ENCODE measurements around the gene FKBP1A.

Gene FKBP1A

GRCh38 chr20:1393507-1393882, 641 bp upstream of the FKBP1A start:
- Histone ChIP-seq H3K27ac (ENCODE audit: extremely low read depth, low read depth, low read length) (peak overlapping the region; percentile 11; the same call in 1 of the 2 replicates), H3K9me3 (ENCODE audit: control insufficient read depth, insufficient read depth, low read depth, low read length) (no peaks in the 10 kb centered on the region), H3K36me3 (ENCODE audit: control insufficient read depth in 2 of 2, insufficient read depth in 1 of 2, low read length in 2 of 2) (peaks cover 4 to 16% of the 10 kb centered on the region in 2 experiments; a peak in 1 of 3 replicates), H3K4me1 (ENCODE audit: control insufficient read depth, insufficient read depth, low read length) (peaks cover 28% of the 10 kb centered on the region), H3K4me3 (ENCODE audit: low read depth, low read length) (peak overlapping the region; percentile 55)
- TF ChIP-seq ZSCAN30 (tag by site-specific recombination; IDR thresholded peaks at IDR 0.05) (no peak), SCRT2 (tag by site-specific recombination; IDR thresholded peaks at IDR 0.05) (0 out of 2 replicates have a peak, but pooled peaks have one; percentile 0), ZNF76 (tag by site-specific recombination; IDR thresholded peaks at IDR 0.05; ENCODE audit: borderline replicate concordance, low read depth) (no peak), ZNF830 (tag by site-specific recombination; IDR thresholded peaks at IDR 0.05; ENCODE audit: low read depth) (no peak)
- ChIA-PET POLR2A (interaction anchor here (1.0 kb wide), 4 partner anchors 10 to 383 kb away, joined by 3 to 5 read pairs (median 4); no protein-coding TSS in a partner anchor), CTCF (interaction anchor here (0.8 kb wide), 2 partner anchors 52 to 110 kb away, joined by 3 read pairs; no protein-coding TSS in a partner anchor)

GRCh38 chr20:1392443-1392692, 486 bp downstream of the FKBP1A start:
- CTCF ChIA-PET: interaction anchor here (1.1 to 2.1 kb wide), 3 partner anchors 10 to 79 kb away, joined by 3 to 17 read pairs (median 4); no protein-coding TSS in a partner anchor

GRCh38 chr20:1391640-1392442, 1.0 kb downstream of the FKBP1A start:
- H3K27ac ChIP-seq (ENCODE audit: extremely low read depth, low read depth, low read length): peak overlapping the region; percentile 77; the same call in 1 of the 2 replicates
- H3K36me3 ChIP-seq (ENCODE audit: control insufficient read depth in 2 of 2, insufficient read depth in 1 of 2, low read length in 2 of 2): peaks cover 4 to 16% of the 10 kb centered on the region in 2 experiments; a peak in 1 of 3 replicates
- POLR2A ChIA-PET: interaction anchor here (0.6 to 2.7 kb wide), 13 partner anchors 8 to 538 kb away, joined by 3 to 8 read pairs (median 4); partner anchors contain the start of gene SNPH
- no peaks in the 10 kb centered on the region for H3K9me3 ChIP-seq (ENCODE audit: control insufficient read depth, insufficient read depth, low read depth, low read length)
- H3K4me1 ChIP-seq (ENCODE audit: control insufficient read depth, insufficient read depth, low read length): peaks cover 32% of the 10 kb centered on the region
- CTCF ChIA-PET: interaction anchor here (0.6 to 2.1 kb wide), 6 partner anchors 9 to 79 kb away, joined by 3 to 17 read pairs (median 4); no protein-coding TSS in a partner anchor
- H3K4me3 ChIP-seq (ENCODE audit: low read depth, low read length): peak overlapping the region; percentile 69
- TF ChIP-seq ZBTB6 (tag by site-specific recombination; IDR thresholded peaks at IDR 0.05) (no peak), ZNF335 (tag by site-specific recombination; conservative IDR thresholded peaks at IDR 0.05) (peak; percentile 35), ZFHX2 (tag by site-specific recombination; conservative IDR thresholded peaks at IDR 0.05) (peak; percentile 99), PRDM1 (tag by site-specific recombination; IDR thresholded peaks at IDR 0.05) (peak; percentile 90), PRDM10 (tag by site-specific recombination; IDR thresholded peaks at IDR 0.05) (peak; percentile 51; the same call in 1 of the 2 replicates), EGR2 (tag by site-specific recombination; IDR thresholded peaks at IDR 0.05; ENCODE audit: low read depth) (peak; percentile 99), ZBTB17 (tag by site-specific recombination; IDR thresholded peaks at IDR 0.05) (peak; percentile 50), ZNF114 (tag by site-specific recombination; IDR thresholded peaks at IDR 0.05) (no peak), ZXDB (tag by site-specific recombination; IDR thresholded peaks at IDR 0.05) (peak; percentile 29; the same call in 1 of the 2 replicates), TRIM28 (IDR thresholded peaks at IDR 0.05; ENCODE audit: borderline replicate concordance, low read length) (no peak), ZNF366 (tag by site-specific recombination; conservative IDR thresholded peaks at IDR 0.05) (peak; percentile 71; the same call in 1 of the 2 replicates), ZNF600 (tag by site-specific recombination; IDR thresholded peaks at IDR 0.05) (peak; percentile 78), WT1 (tag by site-specific recombination; IDR thresholded peaks at IDR 0.05) (peak; percentile 61), ZNF23 (tag by site-specific recombination; IDR thresholded peaks at IDR 0.05; ENCODE audit: borderline replicate concordance) (no peak), ZNF560 (tag by site-specific recombination; IDR thresholded peaks at IDR 0.05; ENCODE audit: borderline replicate concordance) (no peak), SP2 (tag by site-specific recombination; IDR thresholded peaks at IDR 0.05) (peak; percentile 85), ZNF692 (tag by site-specific recombination; IDR thresholded peaks at IDR 0.05) (peak; percentile 99)

More at GRCh38 chr20:1392443-1392692, 486 bp downstream of the FKBP1A start:
- POLR2A ChIA-PET: interaction anchor here (0.6 to 2.7 kb wide), 8 partner anchors 9 to 126 kb away, joined by 3 to 8 read pairs (median 5); partner anchors contain the start of gene SNPH
- H3K27ac ChIP-seq (ENCODE audit: extremely low read depth, low read depth, low read length): peak overlapping the region; percentile 77; the same call in 1 of the 2 replicates
- H3K9me3 ChIP-seq (ENCODE audit: control insufficient read depth, insufficient read depth, low read depth, low read length): no peaks in the 10 kb centered on the region
- H3K4me1 ChIP-seq (ENCODE audit: control insufficient read depth, insufficient read depth, low read length): peaks cover 32% of the 10 kb centered on the region
- H3K36me3 ChIP-seq (ENCODE audit: control insufficient read depth in 2 of 2, insufficient read depth in 1 of 2, low read length in 2 of 2): peaks cover 4 to 16% of the 10 kb centered on the region in 2 experiments; a peak in 1 of 3 replicates
- H3K4me3 ChIP-seq (ENCODE audit: low read depth, low read length): peak overlapping the region; percentile 69
- TF ChIP-seq ZNF626 (tag by site-specific recombination; IDR thresholded peaks at IDR 0.05) (no peak), PRDM1 (tag by site-specific recombination; IDR thresholded peaks at IDR 0.05) (peak; percentile 78), SP7 (tag by site-specific recombination; IDR thresholded peaks at IDR 0.05) (0 out of 2 replicates have a peak, but pooled peaks have one; percentile 5)
